Activated naive CD4-positive, alpha-beta T cell treated with anti-CD3 and anti-CD28 coated beads for 36 hours (primary cell): ENCODE measurements around the gene VTCN1. TPM values are rescaled to one million over a fixed set of nuclear protein-coding genes. Genes with fewer than 3 reads are reported as not detected.
A peak's percentile ranks its signal among the peaks of the same experiment; 100 is the strongest.
"Not testable (repeated sequence)": the region's sequence is repeated elsewhere in the genome, so short reads cannot be mapped to it uniquely, and the experiment has no call there.

ENCODE experiments used
- CTCF ChIA-PET: fragments of 350-600 bp; sonication (Branson Sonifier 250); formaldehyde crosslinking; loops from one replicate; lab custom pipeline; 2021; ENCODE audit warnings: antibody characterized with exemption; lab: Charles Lee
- DNase-seq: peaks from one replicate; pipeline ENCODE4 v3.0.0-alpha.2; 2020
- H3K27ac Mint-ChIP-seq: one replicate; pipeline ENCODE4 v1.8.0; 2021; ENCODE audit warnings: mild to moderate bottlenecking, mixed read lengths
- H3K27me3 Mint-ChIP-seq: one replicate; pipeline ENCODE4 v1.8.0; 2021; ENCODE audit warnings: low read depth, mixed read lengths
- H3K36me3 Mint-ChIP-seq: one replicate; pipeline ENCODE4 v1.8.0; 2021; ENCODE audit warnings: low read depth, mixed read lengths
- H3K4me1 Mint-ChIP-seq: one replicate; pipeline ENCODE4 v1.8.0; 2021; ENCODE audit warnings: low read depth, mixed read lengths
- H3K4me3 Mint-ChIP-seq: one replicate; pipeline ENCODE4 v1.8.0; 2021; ENCODE audit warnings: mild to moderate bottlenecking, moderate library complexity, mixed read lengths
- H3K9me3 Mint-ChIP-seq: one replicate; pipeline ENCODE4 v1.8.0; 2021; ENCODE audit warnings: mixed read lengths
- intact Hi-C: fragments of 100-400 bp; cut with micrococcal nuclease; formaldehyde crosslinking; loops from one replicate; pipeline ENCODE4 v1.15.1; 2023
- microRNA-seq: library from miRNA; unstranded; fragments of <30 nt; microRNA quantifications from one replicate; pipeline ENCODE4 v1.2.0, GENCODE V29; 2022; ENCODE audit warnings: borderline microRNAs expressed, borderline replicate concordance
- total RNA-seq, 2 experiments: library from RNA; stranded (reverse); gene quantifications; one replicate each; pipeline ENCODE4 v1.2.3, GENCODE V29; 2021

Gene VTCN1
- total RNA-seq, 2 experiments from 2014 or later: not detected

DNA sequence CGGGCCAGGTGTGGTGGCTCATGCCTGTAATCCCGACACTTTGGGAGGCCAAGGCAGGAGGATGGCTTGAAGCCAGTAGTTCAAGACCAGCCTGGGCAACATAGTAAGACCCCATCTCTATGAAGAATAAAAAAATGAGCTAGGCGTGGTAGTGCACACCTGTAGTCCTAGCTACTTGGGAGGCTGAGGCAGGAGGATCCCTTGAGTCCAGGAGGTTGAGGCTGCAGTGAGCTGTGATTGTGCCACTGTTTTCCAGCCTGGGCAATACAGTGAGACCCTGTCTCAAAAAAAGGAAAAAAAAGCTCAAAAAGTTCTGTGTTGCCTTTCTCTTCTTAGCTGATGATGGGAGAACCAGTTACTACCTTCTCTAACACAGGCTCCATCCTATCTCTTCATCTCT, 108.9 kb downstream of the VTCN1 start:
- CTCF ChIA-PET: interaction anchor here (0.6 kb wide), 1 partner anchor 768 kb away, joined by 4 read pairs; no protein-coding TSS in a partner anchor
- H3K4me1 Mint-ChIP-seq, H3K4me3 Mint-ChIP-seq, H3K27me3 Mint-ChIP-seq, intact Hi-C loops, H3K27ac Mint-ChIP-seq, H3K9me3 Mint-ChIP-seq, DNase-seq: not testable (repeated sequence)
- peaks cover 69% of the 10 kb centered on the region for H3K36me3 Mint-ChIP-seq

- Mint-ChIP-seq H3K4me3 (no peak overlapping the region), H3K27me3 (no peaks in the 10 kb centered on the region), H3K4me1 (no peaks in the 10 kb centered on the region), H3K27ac (no peak overlapping the region), H3K9me3 (no peaks in the 10 kb centered on the region), H3K36me3 (peaks cover 69% of the 10 kb centered on the region)
- CTCF ChIA-PET: interaction anchor here (0.6 to 1.0 kb wide), 2 partner anchors 34 to 768 kb away, joined by 3 to 4 read pairs; no protein-coding TSS in a partner anchor
- intact Hi-C loops: no loop called here
- no peak for DNase-seq
These were observed 109.4 kb downstream of the VTCN1 start for GRCh38 chr1:117101334-117101733.

DNA sequence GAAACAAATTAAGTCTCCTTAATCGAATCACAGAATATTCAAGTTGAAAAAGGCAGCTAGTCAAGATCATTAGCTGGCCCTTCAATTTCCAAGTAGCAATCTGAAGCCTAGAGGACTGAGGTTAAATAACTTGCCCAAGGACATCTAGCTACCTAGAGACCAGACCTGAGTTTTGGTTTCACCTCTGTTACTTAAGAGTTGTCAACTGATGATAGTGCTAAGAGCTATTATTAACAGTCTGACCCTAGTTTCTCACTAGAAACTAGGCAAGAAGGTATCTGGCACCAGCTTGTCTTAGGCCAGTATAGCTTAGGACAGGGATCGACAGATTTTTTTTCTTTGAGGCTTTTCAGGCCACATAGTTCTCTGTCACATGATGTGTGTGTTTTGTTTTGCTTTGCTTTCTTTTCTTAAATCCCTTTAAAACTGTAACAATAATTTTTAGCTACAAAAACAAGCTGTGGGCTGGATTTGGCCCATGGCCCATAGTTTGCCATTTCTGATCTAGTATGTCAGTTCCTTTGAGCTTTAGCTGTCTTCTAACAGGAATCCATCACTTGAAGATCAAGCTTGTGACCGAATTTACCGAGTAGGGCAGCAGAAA, 112.3 kb downstream of the VTCN1 start:
- no peak for DNase-seq
- Mint-ChIP-seq H3K9me3 (no peaks in the 10 kb centered on the region), H3K4me1 (peaks cover 8% of the 10 kb centered on the region), H3K27me3 (no peaks in the 10 kb centered on the region), H3K4me3 (no peak overlapping the region), H3K27ac (no peak overlapping the region), H3K36me3 (peaks cover 74% of the 10 kb centered on the region)
- intact Hi-C loops: no loop called here
- CTCF ChIA-PET: interaction anchor here (0.6 to 1.1 kb wide), 2 partner anchors 373 to 525 kb away, joined by 3 read pairs; no protein-coding TSS in a partner anchor

GRCh38 chr1:117097443-117097842, 113.3 kb downstream of the VTCN1 start:
- peaks cover 17% of the 10 kb centered on the region for H3K4me1 Mint-ChIP-seq
- H3K36me3 Mint-ChIP-seq: peaks cover 74% of the 10 kb centered on the region
- CTCF ChIA-PET: interaction anchor here (1.2 kb wide), 1 partner anchor 37 kb away, joined by 3 read pairs; the partner anchor contains the start of gene TTF2
- no peak for DNase-seq
- no peak overlapping the region for H3K4me3 Mint-ChIP-seq
- H3K27me3 Mint-ChIP-seq: no peaks in the 10 kb centered on the region
- no peak overlapping the region for H3K27ac Mint-ChIP-seq
- H3K9me3 Mint-ChIP-seq: no peaks in the 10 kb centered on the region
- intact Hi-C loops: no loop called here

DNA sequence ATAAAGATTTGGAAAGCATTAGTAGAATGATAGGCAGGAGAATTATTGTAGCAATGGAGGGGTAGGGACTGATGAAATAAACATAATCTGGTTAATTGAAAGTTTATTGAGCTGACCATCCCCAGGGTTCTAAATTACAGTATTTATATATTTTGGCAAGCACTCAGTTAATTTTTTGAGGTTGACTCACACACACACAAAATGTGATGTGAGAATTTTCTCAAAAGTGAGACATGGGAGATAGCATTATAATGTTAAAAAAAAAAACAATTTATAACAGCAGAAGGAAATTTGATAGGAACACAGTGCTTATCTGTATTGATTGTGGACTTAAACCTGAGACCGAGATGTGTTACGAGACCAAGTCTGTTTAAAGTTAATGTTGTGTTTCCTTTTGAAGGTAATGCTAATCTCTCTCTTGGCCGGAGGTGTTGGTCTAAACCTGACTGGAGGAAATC, 113.7 kb downstream of the VTCN1 start:
- peaks cover 71% of the 10 kb centered on the region for H3K36me3 Mint-ChIP-seq
- H3K4me3 Mint-ChIP-seq: no peak overlapping the region
- CTCF ChIA-PET: interaction anchor here (1.2 kb wide), 1 partner anchor 37 kb away, joined by 3 read pairs; the partner anchor contains the start of gene TTF2
- H3K9me3 Mint-ChIP-seq: no peaks in the 10 kb centered on the region
- no peak overlapping the region for H3K27ac Mint-ChIP-seq
- DNase-seq: no peak
- intact Hi-C loops: no loop called here
- H3K4me1 Mint-ChIP-seq: peaks cover 20% of the 10 kb centered on the region
- H3K27me3 Mint-ChIP-seq: no peaks in the 10 kb centered on the region

DNA sequence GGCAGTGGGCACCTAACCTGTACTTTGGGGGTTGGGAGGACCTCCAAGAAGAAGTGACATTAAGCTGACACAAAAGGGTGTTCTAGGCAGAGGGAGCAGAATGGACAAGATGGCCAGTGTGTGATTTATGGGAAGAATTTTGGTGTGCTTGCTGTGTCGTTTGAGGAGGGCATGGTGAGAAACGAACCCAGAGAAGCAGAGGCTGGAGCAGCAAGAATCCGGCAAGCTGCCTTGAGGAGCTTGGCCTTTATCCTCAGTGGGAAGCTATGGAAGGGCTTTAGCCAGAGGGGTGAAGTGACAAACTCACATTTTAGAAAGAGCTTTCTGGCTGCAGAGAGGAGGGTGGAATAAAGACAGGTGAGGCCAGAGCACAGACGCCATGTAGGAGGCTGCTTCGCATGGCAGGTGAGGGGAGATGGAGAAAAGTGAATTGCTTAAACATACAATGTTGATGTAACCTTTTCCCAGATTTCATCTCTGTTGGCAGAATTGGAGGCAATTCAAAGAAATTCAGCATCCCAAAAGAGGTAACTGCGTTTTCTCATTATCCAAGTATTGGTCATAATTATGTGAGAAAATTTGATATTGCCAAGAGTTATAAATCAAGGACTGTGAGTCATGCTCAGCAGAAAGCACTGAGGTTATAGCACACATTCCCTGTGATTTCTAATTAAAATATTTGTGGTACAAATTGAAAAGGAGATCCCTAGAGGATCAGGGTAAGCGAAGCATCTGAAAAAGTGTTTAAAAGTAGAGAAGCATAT, 115.7 kb downstream of the VTCN1 start:
- DNase-seq: no peak
- Mint-ChIP-seq H3K4me3 (no peak overlapping the region), H3K27me3 (no peaks in the 10 kb centered on the region), H3K9me3 (no peaks in the 10 kb centered on the region), H3K36me3 (peaks cover 74% of the 10 kb centered on the region), H3K27ac (no peak overlapping the region), H3K4me1 (peaks cover 20% of the 10 kb centered on the region)
- CTCF ChIA-PET: interaction anchor here (1.0 to 3.3 kb wide), 9 partner anchors 8 to 521 kb away, joined by 3 to 20 read pairs (median 12); partner anchors contain the start of gene TTF2
- intact Hi-C loops: loop anchor here (1.0 kb wide), 3 partner anchors 18 to 33 kb away; no protein-coding TSS in a partner anchor

DNA sequence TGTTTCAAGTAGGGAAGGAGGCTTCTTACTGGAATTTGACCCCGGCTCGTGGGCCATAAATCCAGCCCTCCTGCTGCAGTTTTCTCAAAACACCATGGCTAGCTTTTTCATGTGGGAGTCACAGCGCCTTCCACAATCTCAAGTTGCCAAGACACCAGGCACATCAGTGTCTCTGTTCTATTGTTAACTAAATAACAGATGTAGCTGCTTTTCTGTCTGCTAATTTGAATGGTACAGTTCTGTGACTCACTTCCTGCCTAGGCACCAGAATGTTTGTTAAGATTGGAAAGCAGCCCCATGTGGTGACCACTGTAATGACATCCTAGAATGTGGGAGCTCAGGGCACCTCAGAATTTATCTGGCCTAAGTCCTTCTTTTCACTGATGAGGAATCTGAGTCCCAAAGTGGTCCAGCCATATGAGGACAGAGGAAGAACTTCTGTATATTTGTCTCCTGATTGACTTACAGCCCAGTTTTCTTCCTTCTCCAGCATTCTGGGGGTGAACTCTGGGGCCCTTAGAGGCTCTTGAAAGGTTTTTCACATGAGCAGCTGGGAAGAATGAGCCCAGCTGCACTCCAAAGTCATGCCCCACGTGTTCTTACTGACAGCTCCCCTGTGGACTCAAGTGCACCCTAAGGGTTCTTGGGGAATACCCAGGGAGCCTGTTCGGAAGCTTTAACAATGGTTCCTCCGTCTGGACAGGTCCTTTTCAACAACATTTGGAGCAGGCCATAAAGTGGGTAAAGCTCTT, 116.7 kb downstream of the VTCN1 start:
- no peak overlapping the region for H3K27ac Mint-ChIP-seq
- peaks cover 70% of the 10 kb centered on the region for H3K36me3 Mint-ChIP-seq
- H3K4me1 Mint-ChIP-seq: peaks cover 20% of the 10 kb centered on the region
- peak; percentile 68 for DNase-seq
- intact Hi-C loops: loop anchor here (1.0 kb wide), 4 partner anchors 11 to 32 kb away; no protein-coding TSS in a partner anchor
- H3K27me3 Mint-ChIP-seq: no peaks in the 10 kb centered on the region
- no peak overlapping the region for H3K4me3 Mint-ChIP-seq
- no peaks in the 10 kb centered on the region for H3K9me3 Mint-ChIP-seq
- CTCF ChIA-PET: interaction anchor here (0.8 to 3.3 kb wide), 12 partner anchors 9 to 520 kb away, joined by 3 to 20 read pairs (median 8); partner anchors contain the start of gene TTF2

Small RNA genes within 50 kb of the gene (microRNA-seq; reads per million reads assigned to microRNA genes)
- gene MIR942: 205 reads per million, percentile 68 among the genes with 10 or more reads in this experiment

Other genes with a start within 250 kb of the VTCN1 start
- gene CD101, start 209.2 kb downstream of the VTCN1 start, total RNA-seq: 1 to 10 TPM in 1 of 2 experiments, under 1 TPM in 1; 0.83 to 1.1 TPM
- 100 to 1,000 TPM; 113 to 122 TPM for gene TTF2, start 150.6 kb downstream of the VTCN1 start, total RNA-seq
- gene TRIM45, start 89.2 kb downstream of the VTCN1 start, total RNA-seq: under 1 TPM; 0.17 TPM
- gene MAN1A2, start 156.5 kb upstream of the VTCN1 start, total RNA-seq: 10 to 100 TPM; 14.6 to 17.4 TPM